ENCODE results near the gene SECTM1.

GRCh38 chr17:82313195-82314011, 20.2 kb downstream of the SECTM1 start:
- no peak for TF ChIP-seq CTCF (conservative IDR thresholded peaks at IDR 0.05 in 1 of 2, IDR thresholded peaks at IDR 0.05 in 1 of 2; ENCODE audit: extremely low read depth in 1 of 2, insufficient read depth in 1 of 2, low read depth in 1 of 2, low read length in 2 of 2)
- no peak for TF ChIP-seq EZH2 (IDR thresholded peaks at IDR 0.05; ENCODE audit: borderline replicate concordance, low read length)

All from mammary epithelial cell (primary cell).